ENCODE measurements around the gene EMX2. TPM values are rescaled to one million over a fixed set of nuclear protein-coding genes. Genes with fewer than 3 reads are reported as not detected.

Gene EMX2
- total and polyA plus RNA-seq, 2 donors (not counting 3 experiments of a cell fraction or from before 2014, with no cell fraction given), result not detected

DNA sequence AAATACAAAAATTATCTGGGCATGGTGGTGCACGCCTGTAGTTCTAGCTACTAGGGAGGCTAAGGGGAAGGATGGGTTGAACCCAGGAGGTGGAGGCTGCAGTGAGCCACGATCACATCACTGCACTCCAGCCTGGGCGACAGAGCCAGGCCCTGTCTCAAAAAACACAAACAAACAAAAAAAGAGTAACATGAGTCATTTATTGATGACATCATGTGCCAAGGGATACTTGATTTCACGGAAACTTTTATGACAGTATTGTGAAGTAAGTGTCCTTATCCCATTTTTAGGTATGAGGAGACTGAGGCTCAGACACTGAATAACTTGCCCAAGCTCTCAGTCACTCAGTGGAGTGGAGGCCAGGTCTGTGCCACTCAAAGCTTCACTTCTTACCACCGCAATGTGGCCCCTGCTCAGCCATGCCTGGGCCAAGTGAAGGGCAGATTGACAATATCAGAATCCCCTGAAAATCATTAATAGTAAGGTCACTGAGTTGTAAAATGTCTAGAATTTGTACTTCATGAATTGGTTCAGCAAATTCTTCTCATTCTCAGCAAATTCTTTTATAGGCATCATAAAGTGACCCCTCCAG, 36.5 kb downstream of the EMX2 start:
- TF ChIP-seq POLR2A (IDR thresholded peaks at IDR 0.05; ENCODE audit: low read depth, low read length) (no peak), CTCF (IDR thresholded peaks at IDR 0.05; ENCODE audit: extremely low read depth in 1 of 2, insufficient read depth in 1 of 2, low read depth in 1 of 2, low read length in 2 of 2) (no peak), EZH2 (IDR thresholded peaks at IDR 0.05; ENCODE audit: borderline replicate concordance, low read depth, low read length, severe bottlenecking) (no peak), JUN (IDR thresholded peaks at IDR 0.05; ENCODE audit: borderline replicate concordance, insufficient read depth, insufficient read length, low read depth) (no peak), GATA2 (IDR thresholded peaks at IDR 0.05; ENCODE audit: insufficient read depth, insufficient read length, low read depth, low read length) (no peak), FOS (IDR thresholded peaks at IDR 0.05; ENCODE audit: borderline replicate concordance, insufficient read depth, low read length) (no peak), POLR2AphosphoS5 (IDR thresholded peaks at IDR 0.05; ENCODE audit: insufficient read depth, low read depth, low read length) (no peak), MYC (IDR thresholded peaks at IDR 0.05; ENCODE audit: low read depth, low read length) (no peak), MAX (IDR thresholded peaks at IDR 0.05; ENCODE audit: insufficient read depth, insufficient read length) (no peak)
- Histone ChIP-seq H3K27me3 (ENCODE audit: control insufficient read depth in 2 of 2, insufficient read depth in 2 of 2, low read length in 2 of 2) (no peaks in the 10 kb centered on the region), H3K4me1 (ENCODE audit: control insufficient read depth, extremely low read depth, insufficient read depth, low read length) (no peaks in the 10 kb centered on the region), H3K36me3 (ENCODE audit: control insufficient read depth in 2 of 2, extremely low read depth in 1 of 2, insufficient read depth in 2 of 2, low read length in 2 of 2) (no peaks in the 10 kb centered on the region), H3K9me3 (replicated peaks; ENCODE audit: control insufficient read depth, insufficient read depth, low read length) (no peaks in the 10 kb centered on the region), H3K4me3 (replicated peaks in 1 of 3; ENCODE audit: insufficient read depth in 1 of 3, low read depth in 1 of 3, low read length in 3 of 3) (no peak overlapping the region), H2AFZ (ENCODE audit: low read depth, low read length) (no peak overlapping the region), H3K9ac (replicated peaks; ENCODE audit: extremely low read depth, insufficient read depth, low read length) (no peak overlapping the region), H3K4me2 (ENCODE audit: insufficient read depth, low read length) (no peak overlapping the region), H4K20me1 (replicated peaks; ENCODE audit: control insufficient read depth, extremely low read depth, insufficient read depth, low read length) (no peaks in the 10 kb centered on the region), H3K79me2 (ENCODE audit: control insufficient read depth, insufficient read depth, low read length) (no peaks in the 10 kb centered on the region), H3K27ac (ENCODE audit: insufficient read depth, low read depth, low read length) (no peak overlapping the region), H3K9me1 (replicated peaks; ENCODE audit: control insufficient read depth, extremely low read depth, insufficient read depth, low read length) (no peaks in the 10 kb centered on the region)
- intact Hi-C loops (cut with micrococcal nuclease) (no loop called here), dilution Hi-C loops (cut with MboI; ENCODE audit: extremely low pct_ligation_motif_present, low sequenced_read_pairs) (no loop called here)
- FAIRE-seq, result no peak
- ChIA-PET POLR2A (no interaction called here), CTCF (no interaction called here)
- DNase-seq (ENCODE audit: low read depth, low spot score), result no peak
- BruUV-seq (replicated peaks), result no TSS peak
